PC-9 (cell line): Measurements from ENCODE around the gene ITGB8.

ENCODE experiments used
- CTCF ChIP-seq: fragments of 200-600 bp; sonication (generic); conservative IDR thresholded peaks from 2 replicates; pipeline ENCODE4 v1.6.1; 2017; ENCODE audit warnings: mixed run types, antibody characterized with exemption, mild to moderate bottlenecking, moderate library complexity
- EZH2 ChIP-seq: fragments of 200-600 bp; sonication (generic); IDR thresholded peaks from 2 replicates; pipeline ENCODE4 v1.8.0; 2017; ENCODE audit warnings: antibody characterized with exemption, low read depth

GRCh38 chr7:20346577-20346976 lies 15.9 kb downstream of the ITGB8 start:
- TF ChIP-seq CTCF (no peak), EZH2 (no peak)
